K562 (cell line): ENCODE data around the gene ZNF407. TPM values are rescaled to one million over a fixed set of nuclear protein-coding genes. Genes with fewer than 3 reads are reported as not detected.

Experiments used
- ATAC-seq: fragments of 200-7000 bp; cut with Tn5 transposase; 3 replicates; pipeline ENCODE4 v1.9.1; 2020; ENCODE audit warnings: moderate library complexity
- BruUV-seq: library from RNA; stranded (reverse); fragments of 400-500 nt; replicated peaks from 2 replicates; lab custom pipeline; 2021; lab: Mats Ljungman, UMichigan
- CTCF ChIA-PET: fragments of 300-600 bp; formaldehyde crosslinking; extraction: SDS; loops from one replicate; lab custom pipeline; 2021; ENCODE audit warnings: low intra/inter-chr PET ratio; lab: Yijun Ruan, JAX
- POLR2A ChIA-PET: fragments of 300-600, 350-650 bp; sonication (Branson Sonifier 250); formaldehyde crosslinking; extraction: SDS; loops from one replicate; lab custom pipeline; 2021; ENCODE audit warnings: antibody characterized with exemption, inconsistent platforms; lab: Yijun Ruan, JAX
- DNase-seq, 4 experiments: peaks; one replicate each; pipeline versions ENCODE4 v3.0.0 to v3.0.0-alpha.2; 2011 to 2018; ENCODE audit warnings: low spot score in 3 of 4, mixed read lengths in 3 of 4; ENCODE audit errors: extremely low read depth in 1 of 4
- FAIRE-seq: peaks from 2 replicates; lab custom pipeline; 2011; peaks lifted over from hg19 to GRCh38; lab: Jason Lieb, UNC
- H2AFZ ChIP-seq: 2 replicates; pipeline ENCODE4 v1.6.0; 2011; ENCODE audit warnings: low read depth, low read length, control low read depth, inconsistent platforms
- H3K27ac ChIP-seq: fragments of 200-600 bp; 3 replicates; pipeline ENCODE4 v1.8.0; 2011; ENCODE audit warnings: low read depth, mild to moderate bottlenecking, control low read depth, inconsistent platforms, low read length, moderate library complexity, mixed read lengths; ENCODE audit errors: extremely low read depth
- H3K27me3 ChIP-seq, 2 experiments: fragments of 300-600 bp in 1 of 2; 2 replicates in 1 of 2; 3 replicates in 1 of 2; pipeline versions ENCODE4 v1.6.0 to v1.8.0; 2011; ENCODE audit warnings: inconsistent platforms in 2 of 2, low read length in 2 of 2, mild to moderate bottlenecking in 1 of 2, mixed read lengths in 1 of 2, moderate library complexity in 1 of 2; ENCODE audit not compliant: control insufficient read depth in 2 of 2, insufficient read depth in 2 of 2
- H3K36me3 ChIP-seq: fragments of 300-600 bp; 3 replicates; pipeline ENCODE4 v1.8.0; 2011; ENCODE audit warnings: mild to moderate bottlenecking, low read length, inconsistent platforms; ENCODE audit not compliant: control insufficient read depth, insufficient read depth
- H3K4me1 ChIP-seq, 2 experiments: fragments of 200-600 bp in 1 of 2; replicated peaks in 1 of 2; 2 replicates in 1 of 2; 3 replicates in 1 of 2; pipeline versions ENCODE4 v1.5.1 to v1.8.0; 2011; ENCODE audit warnings: inconsistent platforms in 2 of 2, low read length in 2 of 2, mild to moderate bottlenecking in 1 of 2, mixed read lengths in 1 of 2, moderate library complexity in 1 of 2; ENCODE audit not compliant: control insufficient read depth in 2 of 2, insufficient read depth in 2 of 2
- H3K4me2 ChIP-seq: 2 replicates; pipeline ENCODE4 v1.6.1; 2011; ENCODE audit warnings: low read length, control low read depth, inconsistent platforms, mixed read lengths; ENCODE audit not compliant: insufficient read depth
- H3K4me3 ChIP-seq: fragments of 200-600 bp; sonication (generic), shearing (Covaris generic); 2 replicates; pipeline ENCODE4 v1.5.1; 2016; ENCODE audit warnings: control low read depth, inconsistent platforms
- H3K79me2 ChIP-seq: fragments of 200-600 bp; 3 replicates; pipeline ENCODE4 v1.8.0; 2011; ENCODE audit warnings: low read length, inconsistent platforms; ENCODE audit not compliant: control insufficient read depth, insufficient read depth
- H3K9ac ChIP-seq, 2 experiments: 2 replicates each; pipeline versions ENCODE4 v1.6.0 to v1.6.1; 2011; ENCODE audit warnings: low read depth in 2 of 2, low read length in 2 of 2, control low read depth in 1 of 2, inconsistent platforms in 1 of 2, mild to moderate bottlenecking in 1 of 2, mixed read lengths in 1 of 2; ENCODE audit not compliant: insufficient read depth in 1 of 2
- H3K9me1 ChIP-seq: one replicate; pipeline ENCODE4 v1.6.0; 2011; ENCODE audit warnings: inconsistent platforms, mild to moderate bottlenecking, low read length, moderate library complexity; ENCODE audit not compliant: control insufficient read depth, insufficient read depth
- H3K9me3 ChIP-seq: replicated peaks from 2 replicates; pipeline ENCODE4 v1.5.1; 2011; ENCODE audit warnings: low read depth, low read length, inconsistent platforms; ENCODE audit not compliant: control insufficient read depth, insufficient read depth
- H4K20me1 ChIP-seq: replicated peaks from 2 replicates; pipeline ENCODE4 v1.6.1; 2011; ENCODE audit warnings: low read length, inconsistent platforms, mixed read lengths; ENCODE audit not compliant: control insufficient read depth, insufficient read depth
- E2F3 ChIP-seq: fragments of 250-450 bp; sonication (Bioruptor Pico); IDR thresholded peaks from 2 replicates; pipeline ENCODE4 v1.4.0; 2020; ENCODE audit warnings: mild to moderate bottlenecking
- HDAC3 ChIP-seq: fragments of 450-650 bp; IDR thresholded peaks from 2 replicates; pipeline ENCODE4 v1.6.1; 2018; ENCODE audit warnings: borderline replicate concordance, mild to moderate bottlenecking, moderate library complexity; ENCODE audit not compliant: partially characterized antibody
- KAT8 ChIP-seq: fragments of 450-650 bp; IDR thresholded peaks from 2 replicates; pipeline ENCODE4 v1.6.1; 2016; ENCODE audit warnings: low read depth, mild to moderate bottlenecking
- KLF6 ChIP-seq: fragments of 250-450 bp; sonication (Bioruptor Pico); IDR thresholded peaks from 2 replicates; pipeline ENCODE4 v1.4.0; 2020; ENCODE audit warnings: mild to moderate bottlenecking, moderate library complexity, borderline replicate concordance
- NFIX ChIP-seq: fragments of 250-450 bp; sonication (Bioruptor Pico); IDR thresholded peaks from 2 replicates; pipeline ENCODE4 v1.4.0; 2020; ENCODE audit warnings: low read depth, mild to moderate bottlenecking, moderate library complexity
- PHTF2 ChIP-seq: fragments of 250-450 bp; sonication (Bioruptor Pico); IDR thresholded peaks from 2 replicates; pipeline ENCODE4 v1.5.0; 2021; ENCODE audit warnings: mild to moderate bottlenecking
- PTRF ChIP-seq: fragments of 450-650 bp; IDR thresholded peaks from 2 replicates; pipeline ENCODE4 v1.6.1; 2016; ENCODE audit warnings: mild to moderate bottlenecking, missing genetic modification characterization, missing compliant biosample characterization
- RBBP5 ChIP-seq: fragments of 200-600 bp; sonication (generic); IDR thresholded peaks from 2 replicates; pipeline ENCODE4 v1.6.1; 2012; ENCODE audit warnings: borderline replicate concordance, mild to moderate bottlenecking, low read length, control low read depth, inconsistent platforms; ENCODE audit not compliant: insufficient read depth, poor library complexity, severe bottlenecking
- RBM14 ChIP-seq: fragments of 200-400 bp; formaldehyde crosslinking; IDR thresholded peaks from 2 replicates; pipeline ENCODE4 v1.6.1; 2018; ENCODE audit warnings: low read depth, mild to moderate bottlenecking, low read length, moderate library complexity, borderline replicate concordance; ENCODE audit not compliant: insufficient read depth
- SIRT6 ChIP-seq: IDR thresholded peaks from one replicate; pipeline ENCODE4 v1.6.1; 2012; ENCODE audit warnings: low read depth, mild to moderate bottlenecking, control low read depth, inconsistent platforms, low read length, moderate library complexity
- SRSF3 ChIP-seq: fragments of 200-400 bp; formaldehyde crosslinking; IDR thresholded peaks from 2 replicates; pipeline ENCODE4 v1.6.1; 2016; ENCODE audit warnings: mild to moderate bottlenecking, low read length, moderate library complexity; ENCODE audit not compliant: insufficient read depth
- TARDBP ChIP-seq: fragments of 450-650 bp; IDR thresholded peaks from 2 replicates; pipeline ENCODE4 v1.6.1; 2016
- ZNF316 ChIP-seq: fragments of 450-650 bp; IDR thresholded peaks from 2 replicates; pipeline ENCODE4 v1.6.1; 2016
- ZNF445 ChIP-seq: fragments of 250-450 bp; sonication (Bioruptor Pico); IDR thresholded peaks from 2 replicates; pipeline ENCODE4 v1.4.0; 2020; ENCODE audit warnings: low read depth, mild to moderate bottlenecking, moderate library complexity
- WGBS: fragments of 100-300 bp; shearing (Covaris generic); methylation state at CpG from one replicate; pipeline ENCODE4 v1.1.6; 2016; ENCODE audit warnings: low coverage, mixed read lengths; ENCODE audit not compliant: insufficient coverage; ENCODE audit errors: missing lambda C conversion rate; 5-methylcytosine and 5-hydroxymethylcytosine counted together
- in situ Hi-C: fragments of 300-500 bp; cut with MboI; formaldehyde crosslinking; loops from 4 replicates; pipeline ENCODE4 v1.15.0; 2018; ENCODE audit warnings: inconsistent platforms, mixed read lengths
- intact Hi-C: fragments of 100-400 bp; cut with micrococcal nuclease; formaldehyde crosslinking; loops from 2 replicates; pipeline ENCODE4 v1.14.2; 2022
- polyA plus RNA-seq, 8 experiments: library from polyadenylated mRNA; depleted of rRNA in 4 of 8; stranded (reverse) in 5 of 8; unstranded in 3 of 8; fragments of >200 nt; fragmentation: Nextera tagmentation in 2 of 8; fragmentation: Illumina TruSeq in 1 of 8; extraction: Ambion mirVana in 2 of 8; extraction: Trizol in 1 of 8; gene quantifications; 2 replicates each; pipeline versions ENCODE4 v1.2.1 to v1.2.3, GENCODE V29; 2011 to 2014; ENCODE audit warnings: inconsistent platforms in 1 of 8, missing spikeins in 1 of 8
- total RNA-seq, 7 experiments: library from RNA; depleted of rRNA in 6 of 7; stranded (reverse); fragments of >200 nt in 6 of 7; fragmentation: Illumina TruSeq in 2 of 7; extraction: Trizol in 2 of 7; gene quantifications; 2 replicates each; pipeline versions ENCODE4 v1.2.1 to v1.2.3, GENCODE V29; 2011 to 2021; ENCODE audit warnings: low replicate concordance in 1 of 7
- TF ChIP-seq, protein P1 (sequence below): fragments of 450-650 bp; formaldehyde crosslinking; IDR thresholded peaks from 2 replicates; pipeline ENCODE4 v1.4.0; 2020; ENCODE audit warnings: mild to moderate bottlenecking, mixed read lengths
- TF ChIP-seq, protein P2 (sequence below): sonication (generic); formaldehyde crosslinking; IDR thresholded peaks from 2 replicates; pipeline ENCODE4 v1.8.0; 2022; ENCODE audit warnings: mild to moderate bottlenecking, missing genetic modification reagents
- TF ChIP-seq, protein P3 (sequence below): sonication (generic); formaldehyde crosslinking; IDR thresholded peaks from 2 replicates; pipeline ENCODE4 v1.8.1; 2023; ENCODE audit warnings: mild to moderate bottlenecking, missing genetic modification reagents
- TF ChIP-seq, protein P4 (sequence below): fragments of 450-650 bp; IDR thresholded peaks from 2 replicates; pipeline ENCODE4 v1.6.1; 2018; ENCODE audit warnings: mild to moderate bottlenecking, low read depth; ENCODE audit not compliant: partially characterized antibody

Gene ZNF407
- total and polyA plus RNA-seq, 9 of the 15 experiments (the other 6 are each of a cell fraction or from before 2014, with no cell fraction given): 0.21 to 5.4 (median 2.3) TPM

DNA sequence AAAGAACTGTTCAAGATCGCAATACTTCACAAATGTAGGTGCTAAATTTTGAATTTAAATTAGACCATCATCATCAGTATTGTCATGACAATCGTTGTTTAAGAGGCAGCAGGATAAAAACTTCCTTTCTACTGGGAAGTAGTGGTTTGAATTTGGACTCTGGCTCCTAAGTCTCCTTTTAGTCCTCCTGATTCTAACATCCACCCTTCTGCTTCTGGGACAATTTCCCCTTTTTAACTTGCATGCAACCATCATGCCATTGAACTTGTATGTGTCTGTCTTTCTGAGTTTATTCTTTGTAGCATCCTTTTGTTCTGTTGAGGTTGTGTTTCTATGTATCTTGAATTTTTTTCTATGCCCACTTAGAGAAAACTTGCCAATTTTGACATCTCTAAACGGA is 361.5 kb downstream of the ZNF407 start:
- TF ChIP-seq E2F3 (no peak), RBM14 (no peak), NFIX (CRISPR knock-in tag) (no peak), SRSF3 (no peak), KLF6 (CRISPR knock-in tag) (no peak), ZNF316 (no peak), ZNF445 (CRISPR knock-in tag) (no peak), TARDBP (no peak), HDAC3 (no peak), PTRF (tag) (no peak), KAT8 (no peak), PHTF2 (CRISPR knock-in tag) (no peak), SIRT6 (no peak), RBBP5 (no peak)
- TF ChIP-seq, protein P1, sequence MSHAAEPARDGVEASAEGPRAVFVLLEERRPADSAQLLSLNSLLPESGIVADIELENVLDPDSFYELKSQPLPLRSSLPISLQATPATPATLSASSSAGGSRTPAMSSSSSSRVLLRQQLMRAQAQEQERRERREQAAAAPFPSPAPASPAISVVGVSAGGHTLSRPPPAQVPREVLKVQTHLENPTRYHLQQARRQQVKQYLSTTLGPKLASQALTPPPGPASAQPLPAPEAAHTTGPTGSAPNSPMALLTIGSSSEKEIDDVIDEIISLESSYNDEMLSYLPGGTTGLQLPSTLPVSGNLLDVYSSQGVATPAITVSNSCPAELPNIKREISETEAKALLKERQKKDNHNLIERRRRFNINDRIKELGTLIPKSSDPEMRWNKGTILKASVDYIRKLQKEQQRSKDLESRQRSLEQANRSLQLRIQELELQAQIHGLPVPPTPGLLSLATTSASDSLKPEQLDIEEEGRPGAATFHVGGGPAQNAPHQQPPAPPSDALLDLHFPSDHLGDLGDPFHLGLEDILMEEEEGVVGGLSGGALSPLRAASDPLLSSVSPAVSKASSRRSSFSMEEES (CRISPR knock-in tag): no peak
- TF ChIP-seq, protein P2, sequence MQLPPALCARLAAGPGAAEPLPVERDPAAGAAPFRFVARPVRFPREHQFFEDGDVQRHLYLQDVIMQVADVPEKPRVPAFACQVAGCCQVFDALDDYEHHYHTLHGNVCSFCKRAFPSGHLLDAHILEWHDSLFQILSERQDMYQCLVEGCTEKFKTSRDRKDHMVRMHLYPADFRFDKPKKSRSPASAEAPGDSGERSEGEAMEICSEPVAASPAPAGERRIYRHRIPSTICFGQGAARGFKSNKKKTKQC (CRISPR knock-in tag): no peak
- TF ChIP-seq, protein P3, sequence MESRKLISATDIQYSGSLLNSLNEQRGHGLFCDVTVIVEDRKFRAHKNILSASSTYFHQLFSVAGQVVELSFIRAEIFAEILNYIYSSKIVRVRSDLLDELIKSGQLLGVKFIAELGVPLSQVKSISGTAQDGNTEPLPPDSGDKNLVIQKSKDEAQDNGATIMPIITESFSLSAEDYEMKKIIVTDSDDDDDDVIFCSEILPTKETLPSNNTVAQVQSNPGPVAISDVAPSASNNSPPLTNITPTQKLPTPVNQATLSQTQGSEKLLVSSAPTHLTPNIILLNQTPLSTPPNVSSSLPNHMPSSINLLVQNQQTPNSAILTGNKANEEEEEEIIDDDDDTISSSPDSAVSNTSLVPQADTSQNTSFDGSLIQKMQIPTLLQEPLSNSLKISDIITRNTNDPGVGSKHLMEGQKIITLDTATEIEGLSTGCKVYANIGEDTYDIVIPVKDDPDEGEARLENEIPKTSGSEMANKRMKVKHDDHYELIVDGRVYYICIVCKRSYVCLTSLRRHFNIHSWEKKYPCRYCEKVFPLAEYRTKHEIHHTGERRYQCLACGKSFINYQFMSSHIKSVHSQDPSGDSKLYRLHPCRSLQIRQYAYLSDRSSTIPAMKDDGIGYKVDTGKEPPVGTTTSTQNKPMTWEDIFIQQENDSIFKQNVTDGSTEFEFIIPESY: no peak
- TF ChIP-seq, protein P4, sequence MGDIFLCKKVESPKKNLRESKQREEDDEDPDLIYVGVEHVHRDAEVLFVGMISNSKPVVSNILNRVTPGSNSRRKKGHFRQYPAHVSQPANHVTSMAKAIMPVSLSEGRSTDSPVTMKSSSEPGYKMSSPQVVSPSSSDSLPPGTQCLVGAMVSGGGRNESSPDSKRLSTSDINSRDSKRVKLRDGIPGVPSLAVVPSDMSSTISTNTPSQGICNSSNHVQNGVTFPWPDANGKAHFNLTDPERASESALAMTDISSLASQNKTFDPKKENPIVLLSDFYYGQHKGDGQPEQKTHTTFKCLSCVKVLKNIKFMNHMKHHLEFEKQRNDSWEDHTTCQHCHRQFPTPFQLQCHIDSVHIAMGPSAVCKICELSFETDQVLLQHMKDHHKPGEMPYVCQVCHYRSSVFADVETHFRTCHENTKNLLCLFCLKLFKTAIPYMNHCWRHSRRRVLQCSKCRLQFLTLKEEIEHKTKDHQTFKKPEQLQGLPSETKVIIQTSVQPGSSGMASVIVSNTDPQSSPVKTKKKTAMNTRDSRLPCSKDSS: no peak
- H3K9ac ChIP-seq: no peak overlapping the region
- H3K4me1 ChIP-seq: no peaks in the 10 kb centered on the region
- 7% methylated on average over 2 of the region's 3 CpGs for WGBS
- ChIA-PET CTCF (no interaction called here), POLR2A (no interaction called here)
- no peaks in the 10 kb centered on the region for H3K36me3 ChIP-seq
- H3K27ac ChIP-seq: no peak overlapping the region
- no peak overlapping the region for H2AFZ ChIP-seq
- intact Hi-C loops: no loop called here
- no peaks in the 10 kb centered on the region for H4K20me1 ChIP-seq
- H3K4me2 ChIP-seq: no peak overlapping the region
- no peaks in the 10 kb centered on the region for H3K9me3 ChIP-seq
- ATAC-seq (no peak), FAIRE-seq (no peak), DNase-seq (no peak)
- H3K79me2 ChIP-seq: no peaks in the 10 kb centered on the region
- in situ Hi-C loops: no loop called here
- H3K4me3 ChIP-seq: no peak overlapping the region
- BruUV-seq: no TSS peak
- H3K27me3 ChIP-seq: no peaks in the 10 kb centered on the region
- H3K9me1 ChIP-seq: no peaks in the 10 kb centered on the region
